PC-3 (cell line): ENCODE measurements around the gene MCAT. TPM values are rescaled to one million over a fixed set of nuclear protein-coding genes. Genes with fewer than 3 reads are reported as not detected.

Source experiments
- ATAC-seq: fragments of 200-7000 bp; cut with Tn5 transposase; 2 replicates; pipeline ENCODE4 v1.9.1; 2020; ENCODE audit warnings: mild to moderate bottlenecking, moderate library complexity
- BruUV-seq: library from RNA; stranded (reverse); fragments of 400-500 nt; replicated peaks from 2 replicates; lab custom pipeline; 2021; lab: Mats Ljungman, UMichigan
- CTCF ChIA-PET: fragments of 300-600 bp; sonication (Branson Sonifier 250); formaldehyde crosslinking; loops from one replicate; lab custom pipeline; 2022; ENCODE audit warnings: antibody characterized with exemption; lab: Charles Lee
- POLR2A ChIA-PET: fragments of 300-600 bp; sonication (Branson Sonifier 250); formaldehyde crosslinking; loops from one replicate; lab custom pipeline; 2022; ENCODE audit warnings: antibody characterized with exemption; ENCODE audit not compliant: unreplicated experiment; lab: Charles Lee
- DNase-seq: peaks from one replicate; pipeline ENCODE4 v3.0.0-alpha.2; 2015
- H2AFZ ChIP-seq: fragments of 300-600 bp; sonication (generic); 2 replicates; pipeline ENCODE4 v1.6.0; 2016; ENCODE audit warnings: antibody characterized with exemption, low read length
- H3F3A ChIP-seq: fragments of 300-600 bp; sonication (generic); one replicate; pipeline ENCODE4 v1.6.0; 2017; ENCODE audit warnings: antibody characterized with exemption, low read length, control low read depth, mild to moderate bottlenecking; ENCODE audit not compliant: unreplicated experiment
- H3K27ac ChIP-seq: fragments of 300-600 bp; sonication (generic); 2 replicates; pipeline ENCODE4 v1.5.1; 2016; ENCODE audit warnings: mild to moderate bottlenecking, low read length
- H3K27me3 ChIP-seq: fragments of 300-600 bp; sonication (generic); 2 replicates; pipeline ENCODE4 v1.6.1; 2016; ENCODE audit warnings: low read length, mixed read lengths
- H3K36me3 ChIP-seq: fragments of 300-600 bp; sonication (generic); 2 replicates; pipeline ENCODE4 v1.6.1; 2016; ENCODE audit warnings: low read depth, mixed run types, low read length, mixed read lengths
- H3K4me1 ChIP-seq: fragments of 300-600 bp; sonication (generic); 2 replicates; pipeline ENCODE4 v1.5.1; 2016; ENCODE audit warnings: low read length; ENCODE audit not compliant: insufficient read depth
- H3K4me2 ChIP-seq: fragments of 300-600 bp; sonication (generic); 2 replicates; pipeline ENCODE4 v1.6.0; 2016; ENCODE audit warnings: low read length
- H3K4me3 ChIP-seq: fragments of 300-600 bp; sonication (generic); 2 replicates; pipeline ENCODE4 v1.5.1; 2016; ENCODE audit warnings: mild to moderate bottlenecking, low read length, mixed read lengths
- H3K79me2 ChIP-seq: fragments of 300-600 bp; sonication (generic); 2 replicates; pipeline ENCODE4 v1.6.1; 2017; ENCODE audit warnings: low read length, mixed read lengths
- H3K9ac ChIP-seq: fragments of 300-600 bp; sonication (generic); 2 replicates; pipeline ENCODE4 v1.6.0; 2016; ENCODE audit warnings: mild to moderate bottlenecking, low read length
- H3K9me2 ChIP-seq: fragments of 300-600 bp; sonication (generic); replicated peaks from 2 replicates; pipeline ENCODE4 v1.6.1; 2016; ENCODE audit warnings: mixed run types, low read length, mixed read lengths
- H3K9me3 ChIP-seq: fragments of 300-600 bp; sonication (generic); 2 replicates; pipeline ENCODE4 v1.6.1; 2016; ENCODE audit warnings: low read length, mixed read lengths
- H4K20me1 ChIP-seq: fragments of 300-600 bp; sonication (generic); 2 replicates; pipeline ENCODE4 v1.6.1; 2016; ENCODE audit warnings: low read length, mixed read lengths
- EZH2 ChIP-seq: fragments of 300-600 bp; sonication (generic); IDR thresholded peaks from one replicate; pipeline ENCODE4 v1.6.1; 2017; ENCODE audit warnings: antibody characterized with exemption, mild to moderate bottlenecking, low read length; ENCODE audit not compliant: unreplicated experiment
- EZH2phosphoT487 ChIP-seq: fragments of 300-600 bp; sonication (generic); IDR thresholded peaks from 2 replicates; pipeline ENCODE4 v1.6.1; 2018; ENCODE audit warnings: mild to moderate bottlenecking, antibody characterized with exemption, low read length, borderline replicate concordance
- intact Hi-C: fragments of 100-400 bp; cut with micrococcal nuclease; formaldehyde crosslinking; loops from 2 replicates; pipeline ENCODE4 v1.9.0; 2023
- total RNA-seq: library from RNA; depleted of rRNA; stranded (reverse); fragments of >200 nt; gene quantifications from 2 replicates; pipeline ENCODE4 v1.2.3, GENCODE V29; 2014
- TF ChIP-seq, protein P1 (sequence below): fragments of 300-600 bp; sonication (generic); conservative IDR thresholded peaks from 2 replicates; pipeline ENCODE4 v1.5.1; 2017; ENCODE audit warnings: antibody characterized with exemption, low read depth, mild to moderate bottlenecking, low read length

The MCAT gene
- total RNA-seq, 1 experiment from 2014 or later, result 29.2 TPM

DNA sequence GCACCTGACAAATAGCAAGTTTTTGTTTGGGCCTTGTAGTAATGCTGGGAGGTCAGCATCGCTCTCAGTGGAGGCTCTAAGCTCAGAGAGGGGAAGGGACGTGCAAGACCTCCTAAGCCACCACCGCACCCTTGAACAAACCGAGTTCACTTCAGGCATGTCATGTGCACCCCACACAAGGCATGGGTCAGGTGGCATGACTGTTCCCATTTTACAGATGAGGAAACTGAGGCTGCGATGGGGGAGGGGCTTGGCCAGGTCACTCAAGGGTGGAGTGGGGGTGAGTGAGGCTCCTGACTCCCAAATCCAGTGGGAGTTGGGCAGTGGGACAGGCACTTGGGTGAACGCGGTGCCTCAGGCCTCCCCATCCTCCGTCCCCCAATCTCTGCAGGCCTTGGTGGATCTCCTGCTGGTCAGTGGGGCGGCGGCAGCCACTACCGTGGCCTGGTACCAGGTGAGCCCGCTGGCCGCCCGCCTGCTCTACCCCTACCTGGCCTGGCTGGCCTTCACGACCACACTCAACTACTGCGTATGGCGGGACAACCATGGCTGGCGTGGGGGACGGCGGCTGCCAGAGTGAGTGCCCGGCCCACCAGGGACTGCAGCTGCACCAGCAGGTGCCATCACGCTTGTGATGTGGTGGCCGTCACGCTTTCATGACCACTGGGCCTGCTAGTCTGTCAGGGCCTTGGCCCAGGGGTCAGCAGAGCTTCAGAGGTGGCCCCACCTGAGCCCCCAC lies 19.4 kb upstream of the MCAT start:
- H3F3A ChIP-seq, result no peaks in the 10 kb centered on the region
- DNase-seq, result no peak
- H3K9me3 ChIP-seq, result no peaks in the 10 kb centered on the region
- CTCF ChIA-PET, result no interaction called here
- intact Hi-C loops, result no loop called here
- ATAC-seq, result no peak
- H4K20me1 ChIP-seq, result peaks cover 7% of the 10 kb centered on the region; the same call in 1 of the 2 replicates
- no peak for TF ChIP-seq EZH2phosphoT487
- TF ChIP-seq, protein P1, sequence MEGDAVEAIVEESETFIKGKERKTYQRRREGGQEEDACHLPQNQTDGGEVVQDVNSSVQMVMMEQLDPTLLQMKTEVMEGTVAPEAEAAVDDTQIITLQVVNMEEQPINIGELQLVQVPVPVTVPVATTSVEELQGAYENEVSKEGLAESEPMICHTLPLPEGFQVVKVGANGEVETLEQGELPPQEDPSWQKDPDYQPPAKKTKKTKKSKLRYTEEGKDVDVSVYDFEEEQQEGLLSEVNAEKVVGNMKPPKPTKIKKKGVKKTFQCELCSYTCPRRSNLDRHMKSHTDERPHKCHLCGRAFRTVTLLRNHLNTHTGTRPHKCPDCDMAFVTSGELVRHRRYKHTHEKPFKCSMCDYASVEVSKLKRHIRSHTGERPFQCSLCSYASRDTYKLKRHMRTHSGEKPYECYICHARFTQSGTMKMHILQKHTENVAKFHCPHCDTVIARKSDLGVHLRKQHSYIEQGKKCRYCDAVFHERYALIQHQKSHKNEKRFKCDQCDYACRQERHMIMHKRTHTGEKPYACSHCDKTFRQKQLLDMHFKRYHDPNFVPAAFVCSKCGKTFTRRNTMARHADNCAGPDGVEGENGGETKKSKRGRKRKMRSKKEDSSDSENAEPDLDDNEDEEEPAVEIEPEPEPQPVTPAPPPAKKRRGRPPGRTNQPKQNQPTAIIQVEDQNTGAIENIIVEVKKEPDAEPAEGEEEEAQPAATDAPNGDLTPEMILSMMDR, result no peak
- TF ChIP-seq EZH2, result no peak
- no peak overlapping the region for H3K27ac ChIP-seq
- no peaks in the 10 kb centered on the region for H3K9me2 ChIP-seq
- no peaks in the 10 kb centered on the region for H3K27me3 ChIP-seq
- no peak overlapping the region for H2AFZ ChIP-seq
- no peak overlapping the region for H3K4me3 ChIP-seq
- no peak overlapping the region for H3K9ac ChIP-seq
- no peak overlapping the region for H3K4me2 ChIP-seq
- H3K4me1 ChIP-seq, result no peaks in the 10 kb centered on the region
- peaks cover 12% of the 10 kb centered on the region; the same call in 1 of the 2 replicates for H3K79me2 ChIP-seq
- POLR2A ChIA-PET, result no interaction called here
- no peaks in the 10 kb centered on the region; the same call in 1 of the 2 replicates for H3K36me3 ChIP-seq
- no TSS peak for BruUV-seq

DNA sequence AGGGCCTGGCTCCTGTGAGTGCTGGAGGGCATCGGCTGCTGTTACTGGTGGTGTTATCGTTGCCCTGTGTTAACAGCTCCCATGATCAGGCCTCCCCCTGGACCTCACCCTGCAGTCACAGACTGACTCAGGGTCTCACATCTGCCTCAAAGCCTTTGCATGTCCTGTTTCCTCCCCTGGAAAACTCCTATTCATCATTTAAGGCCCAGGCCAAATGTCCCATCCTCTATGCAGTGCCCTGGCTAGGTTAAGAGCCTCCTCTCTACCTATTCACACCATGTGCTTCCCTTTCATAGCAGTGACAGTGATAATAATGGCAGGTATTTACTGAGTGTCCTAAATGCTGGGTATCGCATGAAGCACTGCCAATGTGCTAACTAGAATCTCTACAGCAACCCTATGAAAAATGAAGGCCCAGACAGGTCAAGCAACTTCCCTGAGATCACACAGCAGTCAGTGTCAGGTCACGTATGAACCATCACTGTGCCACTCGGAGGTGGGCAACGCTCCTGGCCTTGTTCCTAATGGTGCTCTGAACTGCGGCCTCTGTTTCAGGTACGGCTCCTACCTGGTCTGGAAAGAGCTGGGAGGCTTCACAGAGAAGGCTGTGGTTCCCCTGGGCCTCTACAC lies 17.4 kb upstream of the MCAT start:
- Histone ChIP-seq H2AFZ (no peak overlapping the region), H3K4me2 (no peak overlapping the region), H3K9ac (no peak overlapping the region), H3K36me3 (no peaks in the 10 kb centered on the region; the same call in 1 of the 2 replicates), H3K79me2 (peaks cover 25% of the 10 kb centered on the region), H3K4me1 (0 out of 2 replicates have a peak, but pooled peaks cover under 1% of the 10 kb centered on the region), H4K20me1 (peaks cover 10% of the 10 kb centered on the region; the same call in 1 of the 2 replicates), H3K9me2 (no peaks in the 10 kb centered on the region), H3K27me3 (no peaks in the 10 kb centered on the region), H3K4me3 (no peak overlapping the region), H3K27ac (no peak overlapping the region), H3K9me3 (no peaks in the 10 kb centered on the region), H3F3A (no peaks in the 10 kb centered on the region)
- POLR2A ChIA-PET, result no interaction called here
- intact Hi-C loops, result no loop called here
- TF ChIP-seq, protein P1, result no peak
- TF ChIP-seq EZH2 (no peak), EZH2phosphoT487 (no peak)
- CTCF ChIA-PET, result interaction anchor here (0.6 kb wide), 1 partner anchor 68 kb away, joined by 6 read pairs; no protein-coding TSS in a partner anchor
- BruUV-seq, result no TSS peak
- DNase-seq, result no peak
- no peak for ATAC-seq
